ENCODE data around the gene ASB9.
A peak's percentile ranks its signal among the peaks of the same experiment; 100 is the strongest.

ASB9 gene

GRCh38 chrX:15269618-15270521 is at the start of gene ASB9:
Gene ASB9, minus strand, starts transcription at chrX:15270083. Its CDS starts 209 bp downstream, at chrX:15269874.
- ChIA-PET CTCF (interaction anchor here (0.5 kb wide), 2 partner anchors 11 to 34 kb away, joined by 3 to 4 read pairs; no protein-coding TSS in a partner anchor), POLR2A (ENCODE audit: low non-redundant PET) (no interaction called here)
- TF ChIP-seq CTCF (conservative IDR thresholded peaks at IDR 0.05; ENCODE audit: low read depth) = no peak
- peak; percentile 69 for DNase-seq (ENCODE audit: low spot score)
- peak within 1 kb of the TSS; percentile 73 for H3K27ac ChIP-seq

GRCh38 chrX:15319075-15319474 is 49.2 kb upstream of the ASB9 start:
- no peak for TF ChIP-seq CTCF (conservative IDR thresholded peaks at IDR 0.05; ENCODE audit: low read depth)
- ChIA-PET CTCF (no interaction called here), POLR2A (ENCODE audit: low non-redundant PET) (no interaction called here)
- no peak for DNase-seq (ENCODE audit: low spot score)
- H3K27ac ChIP-seq = no peak overlapping the region

- CTCF ChIA-PET = interaction anchor here (0.6 kb wide), 1 partner anchor 73 kb away, joined by 3 read pairs; no protein-coding TSS in a partner anchor
These were observed 45.6 kb upstream of the ASB9 start, which contains the start of gene ASB11 for GRCh38 chrX:15315509-15315908. Gene ASB11, minus strand, starts transcription at chrX:15315640. Its CDS starts 35 bp downstream, at chrX:15315605.

GRCh38 chrX:15314472-15314871 is 44.6 kb upstream of the ASB9 start:
- DNase-seq (ENCODE audit: low spot score) = no peak
- ChIA-PET CTCF (no interaction called here), POLR2A (ENCODE audit: low non-redundant PET) (no interaction called here)
- TF ChIP-seq CTCF (conservative IDR thresholded peaks at IDR 0.05; ENCODE audit: low read depth) = no peak
- no peak overlapping the region for H3K27ac ChIP-seq

More at GRCh38 chrX:15315509-15315908, 45.6 kb upstream of the ASB9 start, which contains the start of gene ASB11:
- no peak for DNase-seq (ENCODE audit: low spot score)
- POLR2A ChIA-PET (ENCODE audit: low non-redundant PET) = no interaction called here
- no peak within 1 kb of the TSS for H3K27ac ChIP-seq
- no peak for TF ChIP-seq CTCF (conservative IDR thresholded peaks at IDR 0.05; ENCODE audit: low read depth)

- CTCF ChIA-PET = interaction anchor here (0.6 kb wide), 1 partner anchor 29 kb away, joined by 3 read pairs; no protein-coding TSS in a partner anchor
These were observed 41.2 kb upstream of the ASB9 start for GRCh38 chrX:15311119-15311518.

More at GRCh38 chrX:15311119-15311518, 41.2 kb upstream of the ASB9 start:
- DNase-seq (ENCODE audit: low spot score) = no peak
- POLR2A ChIA-PET (ENCODE audit: low non-redundant PET) = no interaction called here
- H3K27ac ChIP-seq = no peak overlapping the region
- TF ChIP-seq CTCF (conservative IDR thresholded peaks at IDR 0.05; ENCODE audit: low read depth) = no peak

Measured in RWPE1 (cell line).